ENCODE data around the gene TCTA.

TCTA gene

DNA sequence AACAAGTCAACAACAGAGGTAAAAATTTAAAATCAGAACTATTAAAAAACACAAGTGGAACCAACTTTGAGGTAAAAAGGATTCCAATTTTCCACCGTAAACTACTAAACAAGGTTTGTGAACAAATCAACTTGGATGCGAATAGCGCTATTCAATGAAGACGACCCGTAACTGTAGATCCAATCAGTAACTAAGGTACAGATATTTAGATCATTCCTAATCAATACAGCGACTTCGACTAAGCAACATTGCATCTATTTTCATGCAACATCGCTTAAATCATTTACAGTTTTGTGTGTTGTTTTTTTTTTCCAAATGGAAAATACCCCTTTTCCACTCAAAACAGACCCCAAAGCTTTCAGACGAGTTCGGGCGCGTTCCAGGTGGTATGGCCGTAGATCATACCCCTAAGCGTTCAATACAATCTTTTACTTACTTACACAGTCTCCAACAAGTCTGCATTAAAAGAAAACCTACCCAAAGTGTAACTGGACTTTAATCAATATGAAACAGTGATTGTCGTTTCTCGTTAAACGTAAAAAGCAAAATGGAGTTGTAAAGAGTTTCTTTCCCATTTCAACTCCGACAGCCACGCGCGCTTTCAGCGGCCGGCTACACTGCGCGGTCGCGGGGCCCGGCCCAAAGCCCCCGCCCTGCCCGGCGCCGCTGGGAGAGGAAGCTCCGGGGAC lies 1.2 kb upstream of the TCTA start:
- no peak for DNase-seq

DNA sequence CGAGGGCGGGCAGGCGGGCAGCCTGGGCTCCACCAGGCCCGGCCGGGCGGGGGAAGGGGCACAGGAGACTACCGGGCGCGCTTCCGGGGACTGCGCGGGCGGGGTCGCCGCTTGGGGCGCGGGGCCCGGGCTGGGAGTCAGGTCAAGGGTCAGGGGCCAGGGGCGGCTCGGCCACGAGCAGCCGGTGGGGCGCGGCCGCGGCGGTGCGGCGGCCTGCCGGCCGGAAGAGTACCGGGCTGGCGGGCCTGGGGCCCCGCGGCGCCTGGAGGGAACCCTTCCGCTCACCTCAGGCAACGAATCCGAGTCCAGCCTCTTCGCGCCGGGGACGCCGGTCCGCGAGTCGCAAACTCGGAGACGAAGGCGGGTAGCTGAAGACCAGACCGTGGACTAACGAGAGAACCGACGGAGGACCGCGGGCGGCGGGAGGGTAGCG lies 672 bp upstream of the TCTA start:
- DNase-seq, result no peak

GRCh38 chr3:49412632-49413337 lies 562 bp downstream of the TCTA start:
- DNase-seq, result no peak

DNA sequence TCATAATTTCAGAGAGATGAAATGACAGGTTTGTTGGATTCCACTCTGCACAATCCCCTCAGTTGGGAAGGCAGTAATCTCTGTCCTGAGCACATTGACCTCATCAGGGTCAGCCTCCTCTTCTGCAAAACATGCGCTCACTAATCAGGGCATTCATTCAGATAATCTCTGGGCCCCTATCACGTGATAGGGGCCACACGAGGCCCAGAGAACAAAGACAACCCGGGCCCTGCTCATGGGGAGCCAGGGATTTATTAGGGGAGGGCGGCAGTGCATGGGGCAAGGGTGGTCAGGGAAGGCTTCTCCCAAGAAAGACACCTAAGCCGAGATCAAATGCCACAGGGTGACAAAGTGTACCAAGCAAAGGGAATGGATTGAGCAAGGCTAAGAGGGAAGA lies 1.1 kb downstream of the TCTA start:
- no peak for DNase-seq

DNA sequence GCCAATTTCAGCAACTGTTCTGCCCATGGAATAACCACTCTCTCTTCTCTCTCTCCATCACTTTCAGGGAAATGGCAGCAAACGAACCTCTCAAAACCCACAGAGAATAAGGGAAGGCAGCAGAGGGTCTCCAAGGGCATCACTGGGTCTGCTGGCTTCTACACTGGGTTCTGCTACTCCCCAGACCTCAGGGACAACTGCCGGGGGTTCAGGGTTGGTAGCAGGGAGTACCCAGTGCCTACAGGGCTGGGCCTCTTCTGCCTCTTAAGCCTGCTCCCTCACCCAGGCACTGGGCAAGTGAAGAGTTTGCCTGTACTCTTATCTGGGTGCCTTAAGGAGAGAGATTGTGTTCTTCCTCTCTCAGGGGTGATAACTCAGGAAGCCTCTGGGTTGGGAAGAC lies 2.5 kb downstream of the TCTA start:
- no peak for DNase-seq

DNA sequence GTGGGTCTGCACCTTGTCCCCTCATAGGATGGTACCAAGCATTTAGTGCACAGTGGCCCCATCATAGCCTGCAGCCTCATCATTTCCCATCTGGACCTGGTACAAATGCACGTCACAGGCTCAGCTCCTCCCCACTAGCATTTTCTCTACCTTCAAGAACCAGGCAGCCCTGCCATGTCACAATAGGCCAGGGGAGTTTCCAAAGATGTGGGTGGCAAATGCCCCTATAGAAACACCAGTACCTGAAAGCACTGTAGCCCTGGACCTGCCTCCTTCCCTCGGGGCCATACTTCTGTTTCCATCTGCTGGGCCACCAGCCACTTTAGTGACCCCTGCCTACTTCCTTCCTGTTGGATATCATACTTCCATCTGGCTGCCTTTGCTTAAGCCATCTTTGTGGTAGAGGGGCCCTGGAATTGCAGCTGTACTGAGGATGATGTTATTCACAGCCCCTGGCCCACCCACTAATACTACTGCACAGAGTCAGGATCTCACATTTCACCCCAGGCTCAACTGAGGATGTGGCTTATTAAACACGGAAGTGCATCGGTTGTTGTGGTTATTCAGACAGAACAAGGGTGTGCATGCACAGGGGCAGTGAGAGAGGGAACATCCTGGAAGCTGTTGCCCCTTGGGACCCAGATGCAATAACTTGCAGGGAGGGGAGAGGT lies 3.8 kb downstream of the TCTA start:
- peak; percentile 64 for DNase-seq

DNA sequence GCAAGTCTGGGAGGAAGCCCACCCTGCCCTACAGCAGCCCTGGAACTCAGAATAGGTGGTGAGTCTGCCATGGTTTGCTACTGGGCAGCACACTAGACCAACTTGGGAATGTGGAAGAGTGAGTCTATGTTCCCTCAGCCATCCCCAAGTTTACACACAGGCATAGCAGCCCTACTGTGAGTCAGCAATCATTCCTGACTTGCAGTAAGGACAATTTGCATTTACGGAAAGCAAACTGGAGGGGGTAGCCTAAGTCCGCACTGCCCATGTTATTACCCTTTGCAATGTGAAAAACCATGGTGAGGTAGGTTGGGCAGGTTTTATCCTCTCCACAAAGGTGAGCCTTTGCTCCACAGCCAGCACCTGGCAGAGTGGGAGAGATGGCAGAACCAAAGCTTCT lies 4.6 kb downstream of the TCTA start:
- no peak for DNase-seq

DNA sequence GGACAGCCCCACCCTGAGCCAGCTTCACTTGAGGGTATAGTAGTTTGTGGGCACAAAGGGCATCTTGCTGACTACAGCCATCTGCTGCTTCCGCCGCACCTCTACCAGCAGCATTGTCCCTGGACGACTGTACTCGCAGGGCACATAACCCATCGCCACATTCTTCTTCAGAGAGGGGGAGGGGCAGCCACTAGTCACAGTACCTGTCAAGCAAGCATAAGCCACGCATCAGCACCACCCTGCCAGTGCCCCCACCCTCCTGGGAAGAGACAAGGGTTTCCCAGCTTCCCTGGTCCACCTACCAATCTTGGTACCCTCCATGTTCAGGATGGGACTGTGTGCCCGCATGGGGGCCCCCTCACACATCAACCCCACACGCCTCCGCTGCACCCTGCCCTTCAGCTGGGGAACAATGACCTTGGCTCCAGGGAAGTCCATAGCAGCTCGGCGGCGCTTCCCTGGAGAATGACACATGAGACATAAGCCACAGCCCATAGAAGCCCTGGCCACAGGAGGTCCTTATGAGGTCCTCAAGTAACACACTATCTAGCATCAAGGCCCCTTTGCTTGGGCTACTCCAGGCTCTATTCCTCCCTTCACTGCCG lies 5.4 kb downstream of the TCTA start:
- no peak for DNase-seq

- DNase-seq, result no peak
Observed at GRCh38 chr3:49421890-49422378, 9.7 kb downstream of the TCTA start.

- DNase-seq, result no peak
Observed at GRCh38 chr3:49422379-49423248, 10.4 kb downstream of the TCTA start, which contains the start of gene AMT. AMT (minus strand) TSS chr3:49422473; CDS start chr3:49422450, 23 bp downstream.

DNA sequence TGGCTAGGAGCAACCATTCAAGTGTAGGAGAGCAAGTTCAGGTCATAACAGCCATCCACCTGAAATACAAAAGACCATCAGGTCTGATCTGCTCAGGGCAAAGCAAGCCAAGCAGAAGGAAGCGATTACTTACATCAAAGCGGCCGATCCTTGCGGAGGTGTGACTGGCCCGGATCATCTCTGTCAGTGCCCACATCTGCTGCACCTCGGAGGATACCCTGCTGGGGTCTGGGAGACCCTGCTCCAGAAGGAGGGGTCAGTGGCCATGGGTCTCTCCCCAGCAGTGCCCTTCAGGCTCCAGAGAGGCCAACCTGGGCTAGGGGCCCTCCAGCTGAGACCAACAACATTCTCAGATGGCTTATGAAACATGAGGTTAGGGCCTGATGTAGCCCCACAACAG lies 12.6 kb downstream of the TCTA start:
- DNase-seq, result no peak

- DNase-seq, result no peak
Observed at GRCh38 chr3:49427586-49427985, 15.4 kb downstream of the TCTA start.

- no peak for DNase-seq
Observed at GRCh38 chr3:49428752-49429080, 16.5 kb downstream of the TCTA start.

- DNase-seq, result no peak
Observed at GRCh38 chr3:49434731-49435130, 22.5 kb downstream of the TCTA start.

- no peak for DNase-seq
Observed at GRCh38 chr3:49445391-49445790, 33.2 kb downstream of the TCTA start.

- DNase-seq, result no peak
Observed at GRCh38 chr3:49453621-49454020, 41.4 kb downstream of the TCTA start.

GRCh38 chr3:49454458-49454857 lies 42.2 kb downstream of the TCTA start:
- no peak for DNase-seq

DNA sequence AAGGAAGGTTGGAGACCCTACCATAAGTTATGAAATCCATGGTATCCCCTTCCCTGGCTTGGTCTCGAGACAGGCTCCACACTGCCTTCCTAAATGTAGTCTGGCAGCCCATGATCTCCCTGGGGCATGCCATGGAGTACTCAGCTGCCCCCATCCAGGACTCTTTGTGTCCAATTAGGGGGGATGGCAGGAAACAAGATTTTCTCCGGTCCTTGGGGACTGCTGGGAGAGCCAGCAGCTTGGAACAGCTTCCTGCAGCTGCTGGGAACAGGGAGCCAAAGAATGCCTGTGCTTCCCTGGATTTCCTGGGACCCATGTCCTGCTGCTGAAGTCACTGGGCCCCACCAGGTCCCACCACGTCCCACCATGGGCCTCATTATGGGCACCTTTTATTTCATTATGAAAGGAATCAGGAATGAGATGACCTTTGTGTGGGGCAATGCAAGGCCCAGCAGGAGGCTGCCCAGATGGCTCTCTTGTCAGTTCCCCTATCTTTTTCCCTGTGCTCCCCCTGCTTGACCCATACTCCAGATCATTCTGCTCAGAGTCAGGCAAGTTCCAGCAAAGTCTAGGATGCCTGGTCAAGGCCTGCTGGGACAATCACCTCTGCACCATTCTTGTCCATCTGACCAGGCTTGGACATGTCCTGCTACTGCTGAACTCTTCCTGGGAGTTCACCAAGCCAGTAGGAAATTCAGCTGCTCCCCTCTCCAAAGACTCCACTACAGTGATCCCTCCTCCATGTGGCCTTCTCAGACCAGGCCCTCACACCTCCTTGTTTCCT lies 42.9 kb downstream of the TCTA start:
- no peak for DNase-seq

GRCh38 chr3:49456466-49456865 lies 44.2 kb downstream of the TCTA start:
- DNase-seq, result no peak

DNA sequence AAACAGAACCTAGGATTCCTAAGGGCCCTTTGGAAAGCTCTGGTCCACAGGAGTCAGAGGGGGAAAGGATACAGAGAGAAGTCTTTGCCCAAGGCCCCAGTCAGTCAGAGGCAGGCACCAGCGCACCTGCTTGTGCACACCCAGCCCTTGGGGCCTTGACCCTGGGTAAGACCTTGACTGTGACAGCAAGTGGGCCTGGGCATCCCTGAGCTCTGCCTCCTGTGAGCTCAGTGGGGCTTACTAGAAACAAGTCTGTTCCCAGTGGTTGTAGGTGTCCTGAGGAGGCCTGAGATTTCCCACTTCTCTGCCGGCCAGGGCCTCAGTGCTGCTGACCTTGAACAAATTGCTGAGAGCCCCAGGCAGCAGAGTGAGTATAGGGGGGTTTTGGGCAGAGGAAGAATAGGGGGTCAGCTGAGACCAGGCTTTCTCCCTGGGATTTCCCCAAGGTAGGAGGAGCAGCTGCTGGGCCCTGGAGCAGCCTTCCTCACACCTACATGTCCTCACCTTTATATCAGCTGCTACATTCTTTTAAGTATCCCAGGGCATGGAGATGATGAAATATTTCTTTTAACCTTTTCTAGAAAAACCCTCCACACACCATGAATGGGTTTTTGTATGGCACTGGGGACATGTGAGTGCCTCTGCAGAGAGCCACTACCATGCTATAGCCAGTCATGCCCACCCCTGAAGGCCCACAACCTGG lies 48.1 kb downstream of the TCTA start:
- DNase-seq, result no peak

DNA sequence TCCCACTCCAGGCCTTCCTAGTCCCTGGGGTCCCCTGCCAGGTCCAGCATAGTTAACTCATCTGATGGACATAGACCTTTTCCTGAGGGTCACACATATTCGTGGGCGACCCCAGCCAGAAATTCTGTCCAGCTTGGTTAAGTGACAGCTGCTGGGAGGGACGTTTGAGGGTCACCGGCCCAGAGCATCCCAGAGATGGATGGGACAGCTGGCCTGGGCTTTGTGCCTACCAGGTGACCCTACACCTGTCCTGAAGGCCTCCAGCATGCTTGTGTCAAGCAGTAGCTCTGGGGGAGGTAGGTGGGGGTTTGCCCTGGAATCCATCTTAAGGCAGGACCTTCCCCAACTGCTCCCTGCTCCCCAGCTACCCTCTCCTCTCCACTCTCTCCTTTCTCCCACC lies 48.7 kb downstream of the TCTA start:
- DNase-seq, result no peak

Data from activated T-cell treated with anti-CD3 and anti-CD28 coated beads, Interleukin-2, amount 50 U/mL, for 1 hour (primary cell).